WTC11 (cell line): ENCODE measurements around the gene HAO2. TPM values are rescaled to one million over a fixed set of nuclear protein-coding genes. Genes with fewer than 3 reads are reported as not detected.

ENCODE experiments used
- ATAC-seq: fragments of 200-7000 bp; cut with Tn5 transposase; 2 replicates; pipeline ENCODE4 v1.10.0; 2021; ENCODE audit warnings: mild to moderate bottlenecking, moderate library complexity
- CTCF ChIA-PET: fragments of 300-600 bp; sonication (Branson Sonifier 250); formaldehyde crosslinking; loops from one replicate; lab custom pipeline; 2021; ENCODE audit warnings: antibody characterized with exemption; lab: Charles Lee
- POLR2A ChIA-PET: fragments of 350-600 bp; sonication (Branson Sonifier 250); formaldehyde crosslinking; loops from one replicate; lab custom pipeline; 2021; ENCODE audit warnings: antibody characterized with exemption; lab: Charles Lee
- DNase-seq: peaks from one replicate; pipeline ENCODE4 v3.0.0; 2021; ENCODE audit warnings: low spot score
- H3K27ac Mint-ChIP-seq: 2 replicates; pipeline ENCODE4 v1.8.0; 2021; ENCODE audit warnings: mixed read lengths
- H3K27me3 Mint-ChIP-seq: 2 replicates; pipeline ENCODE4 v1.8.0; 2021; ENCODE audit warnings: low read depth, mild to moderate bottlenecking, moderate library complexity, mixed read lengths
- H3K36me3 Mint-ChIP-seq: 2 replicates; pipeline ENCODE4 v1.8.0; 2021; ENCODE audit warnings: mixed read lengths
- H3K4me1 Mint-ChIP-seq: 2 replicates; pipeline ENCODE4 v1.8.0; 2022; ENCODE audit warnings: mixed read lengths
- H3K4me3 Mint-ChIP-seq: 2 replicates; pipeline ENCODE4 v1.8.0; 2021; ENCODE audit warnings: mild to moderate bottlenecking, moderate library complexity, mixed read lengths
- H3K9me3 Mint-ChIP-seq: 2 replicates; pipeline ENCODE4 v1.8.0; 2021; ENCODE audit warnings: mixed read lengths
- CREM ChIP-seq: sonication (generic); formaldehyde crosslinking; IDR thresholded peaks from 2 replicates; pipeline ENCODE4 v1.8.1; 2022; ENCODE audit warnings: mild to moderate bottlenecking, missing genetic modification reagents, moderate library complexity
- FOXJ3 ChIP-seq: sonication (generic); formaldehyde crosslinking; IDR thresholded peaks from 2 replicates; pipeline ENCODE4 v1.9.0; 2021; ENCODE audit warnings: missing genetic modification reagents, mild to moderate bottlenecking, borderline replicate concordance
- JAZF1 ChIP-seq: fragments of 250-450 bp; sonication (Bioruptor Pico); IDR thresholded peaks from 2 replicates; pipeline ENCODE4 v1.9.0; 2021; ENCODE audit warnings: moderate library complexity, mild to moderate bottlenecking, inconsistent platforms
- JUN ChIP-seq: sonication (generic); formaldehyde crosslinking; IDR thresholded peaks from 2 replicates; pipeline ENCODE4 v1.8.0; 2023; ENCODE audit warnings: mild to moderate bottlenecking, missing genetic modification reagents
- MYBL2 ChIP-seq: sonication (generic); formaldehyde crosslinking; IDR thresholded peaks from 2 replicates; pipeline ENCODE4 v1.8.1; 2023; ENCODE audit warnings: mild to moderate bottlenecking, moderate library complexity, missing genetic modification reagents
- OVOL2 ChIP-seq: fragments of 250-450 bp; sonication (Bioruptor Pico); IDR thresholded peaks from 2 replicates; pipeline ENCODE4 v1.9.0; 2021; ENCODE audit warnings: mild to moderate bottlenecking, borderline replicate concordance
- RORB ChIP-seq: fragments of 250-450 bp; sonication (Bioruptor Pico); IDR thresholded peaks from 2 replicates; pipeline ENCODE4 v1.9.0; 2021; ENCODE audit warnings: mild to moderate bottlenecking
- SP1 ChIP-seq: sonication (generic); formaldehyde crosslinking; conservative IDR thresholded peaks from 2 replicates; pipeline ENCODE4 v1.8.1; 2022; ENCODE audit warnings: missing genetic modification reagents
- ZNF671 ChIP-seq: fragments of 250-450 bp; sonication (Bioruptor Pico); IDR thresholded peaks from 2 replicates; pipeline ENCODE4 v1.8.0; 2021; ENCODE audit warnings: mild to moderate bottlenecking
- total RNA-seq: library from RNA; stranded (reverse); gene quantifications from 3 replicates; pipeline ENCODE4 v1.2.3, GENCODE V29; 2021
- TF ChIP-seq, protein P1 (sequence below): sonication (generic); formaldehyde crosslinking; IDR thresholded peaks from 2 replicates; pipeline ENCODE4 v1.8.0; 2023; ENCODE audit warnings: missing genetic modification reagents, mild to moderate bottlenecking, borderline replicate concordance
- TF ChIP-seq, protein P2 (sequence below): fragments of 250-450 bp; sonication (Bioruptor Pico); IDR thresholded peaks from 2 replicates; pipeline ENCODE4 v1.9.0; 2021; ENCODE audit warnings: mild to moderate bottlenecking
- TF ChIP-seq, protein P3 (sequence below): sonication (generic); formaldehyde crosslinking; IDR thresholded peaks from 2 replicates; pipeline ENCODE4 v1.8.1; 2023; ENCODE audit warnings: mild to moderate bottlenecking, missing genetic modification reagents
- TF ChIP-seq, protein P4 (sequence below): sonication (generic); formaldehyde crosslinking; IDR thresholded peaks from 2 replicates; pipeline ENCODE4 v1.8.1; 2023; ENCODE audit warnings: mild to moderate bottlenecking, missing genetic modification reagents, moderate library complexity
- TF ChIP-seq, protein P5 (sequence below): sonication (generic); formaldehyde crosslinking; IDR thresholded peaks from 2 replicates; pipeline ENCODE4 v1.8.0; 2023; ENCODE audit warnings: mild to moderate bottlenecking, missing genetic modification reagents
- TF ChIP-seq, protein P6 (sequence below): sonication (generic); formaldehyde crosslinking; IDR thresholded peaks from 2 replicates; pipeline ENCODE4 v1.8.1; 2022; ENCODE audit warnings: mild to moderate bottlenecking, missing genetic modification reagents, moderate library complexity, borderline replicate concordance
- TF ChIP-seq, protein P7 (sequence below): sonication (generic); formaldehyde crosslinking; IDR thresholded peaks from 2 replicates; pipeline ENCODE4 v1.8.1; 2022; ENCODE audit warnings: low read depth, mild to moderate bottlenecking, moderate library complexity, missing genetic modification reagents, borderline replicate concordance
- TF ChIP-seq, protein P8 (sequence below): fragments of 250-450 bp; sonication (Bioruptor Pico); conservative IDR thresholded peaks from 2 replicates; pipeline ENCODE4 v1.9.0; 2021; ENCODE audit warnings: mild to moderate bottlenecking

HAO2 gene
- total RNA-seq, 1 experiment from 2014 or later, result 1.0 TPM

DNA sequence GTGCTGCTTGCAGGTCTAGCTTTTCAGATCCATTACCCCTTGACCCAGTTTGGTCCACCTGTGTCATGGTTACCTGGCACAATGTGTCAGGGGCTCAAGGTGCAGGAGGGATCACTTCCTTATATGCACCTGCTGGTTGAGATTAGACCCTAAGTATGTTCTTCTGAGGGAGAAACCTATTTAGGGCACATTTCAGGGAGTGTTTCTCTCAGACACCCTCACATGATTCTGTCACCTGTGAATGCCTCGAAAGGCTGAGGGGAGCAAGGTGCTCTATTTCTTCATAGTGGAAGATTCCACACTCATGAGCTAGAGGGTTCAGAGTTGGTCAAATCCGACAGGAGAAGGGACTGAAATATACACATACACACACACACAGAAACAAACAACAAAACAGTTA, 61.9 kb downstream of the HAO2 start:
- ChIA-PET POLR2A (no interaction called here), CTCF (interaction anchor here (1.1 to 2.1 kb wide), 3 partner anchors 10 to 58 kb away, joined by 3 to 7 read pairs (median 4); no protein-coding TSS in a partner anchor)
- DNase-seq (no peak), ATAC-seq (no peak)
- peaks cover 13% of the 10 kb centered on the region for H3K4me1 Mint-ChIP-seq
- no peaks in the 10 kb centered on the region for H3K36me3 Mint-ChIP-seq
- no peaks in the 10 kb centered on the region for H3K9me3 Mint-ChIP-seq
- H3K27me3 Mint-ChIP-seq, result no peaks in the 10 kb centered on the region
- H3K27ac Mint-ChIP-seq, result no peak overlapping the region
- TF ChIP-seq SP1, result no peak
- no peak for TF ChIP-seq JUN (CRISPR knock-in tag)
- TF ChIP-seq ZNF671 (CRISPR knock-in tag), result no peak
- H3K4me3 Mint-ChIP-seq, result no peak overlapping the region

DNA sequence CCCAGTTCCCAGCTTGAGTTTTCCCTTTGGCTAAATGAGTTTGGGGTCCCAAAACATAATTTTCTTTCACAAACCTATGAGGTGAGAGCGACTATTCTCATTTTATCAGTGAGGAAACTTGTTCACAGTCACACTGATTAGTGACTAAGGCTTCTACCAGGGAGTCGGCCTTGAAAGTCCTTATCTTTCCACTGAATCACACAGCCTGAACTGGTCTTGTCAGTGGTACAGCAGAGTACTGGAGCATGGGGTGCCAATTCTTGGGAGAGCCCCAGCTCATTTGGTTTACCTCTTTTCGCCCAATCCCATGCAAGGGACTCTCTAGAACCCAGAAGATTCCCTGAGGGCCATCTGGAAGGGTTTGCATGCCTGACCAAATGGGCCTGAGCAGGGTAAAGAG, 63.3 kb downstream of the HAO2 start:
- no peak for ATAC-seq

More for the DNA sequence above, 63.3 kb downstream of the HAO2 start:
- Mint-ChIP-seq H3K4me3 (no peak overlapping the region), H3K36me3 (no peaks in the 10 kb centered on the region), H3K4me1 (peaks cover 13% of the 10 kb centered on the region), H3K27ac (no peak overlapping the region), H3K27me3 (no peaks in the 10 kb centered on the region), H3K9me3 (no peaks in the 10 kb centered on the region)
- DNase-seq, result no peak
- TF ChIP-seq, protein P1, sequence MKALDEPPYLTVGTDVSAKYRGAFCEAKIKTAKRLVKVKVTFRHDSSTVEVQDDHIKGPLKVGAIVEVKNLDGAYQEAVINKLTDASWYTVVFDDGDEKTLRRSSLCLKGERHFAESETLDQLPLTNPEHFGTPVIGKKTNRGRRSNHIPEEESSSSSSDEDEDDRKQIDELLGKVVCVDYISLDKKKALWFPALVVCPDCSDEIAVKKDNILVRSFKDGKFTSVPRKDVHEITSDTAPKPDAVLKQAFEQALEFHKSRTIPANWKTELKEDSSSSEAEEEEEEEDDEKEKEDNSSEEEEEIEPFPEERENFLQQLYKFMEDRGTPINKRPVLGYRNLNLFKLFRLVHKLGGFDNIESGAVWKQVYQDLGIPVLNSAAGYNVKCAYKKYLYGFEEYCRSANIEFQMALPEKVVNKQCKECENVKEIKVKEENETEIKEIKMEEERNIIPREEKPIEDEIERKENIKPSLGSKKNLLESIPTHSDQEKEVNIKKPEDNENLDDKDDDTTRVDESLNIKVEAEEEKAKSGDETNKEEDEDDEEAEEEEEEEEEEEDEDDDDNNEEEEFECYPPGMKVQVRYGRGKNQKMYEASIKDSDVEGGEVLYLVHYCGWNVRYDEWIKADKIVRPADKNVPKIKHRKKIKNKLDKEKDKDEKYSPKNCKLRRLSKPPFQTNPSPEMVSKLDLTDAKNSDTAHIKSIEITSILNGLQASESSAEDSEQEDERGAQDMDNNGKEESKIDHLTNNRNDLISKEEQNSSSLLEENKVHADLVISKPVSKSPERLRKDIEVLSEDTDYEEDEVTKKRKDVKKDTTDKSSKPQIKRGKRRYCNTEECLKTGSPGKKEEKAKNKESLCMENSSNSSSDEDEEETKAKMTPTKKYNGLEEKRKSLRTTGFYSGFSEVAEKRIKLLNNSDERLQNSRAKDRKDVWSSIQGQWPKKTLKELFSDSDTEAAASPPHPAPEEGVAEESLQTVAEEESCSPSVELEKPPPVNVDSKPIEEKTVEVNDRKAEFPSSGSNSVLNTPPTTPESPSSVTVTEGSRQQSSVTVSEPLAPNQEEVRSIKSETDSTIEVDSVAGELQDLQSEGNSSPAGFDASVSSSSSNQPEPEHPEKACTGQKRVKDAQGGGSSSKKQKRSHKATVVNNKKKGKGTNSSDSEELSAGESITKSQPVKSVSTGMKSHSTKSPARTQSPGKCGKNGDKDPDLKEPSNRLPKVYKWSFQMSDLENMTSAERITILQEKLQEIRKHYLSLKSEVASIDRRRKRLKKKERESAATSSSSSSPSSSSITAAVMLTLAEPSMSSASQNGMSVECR (CRISPR knock-in tag), result no peak
- TF ChIP-seq, protein P2, sequence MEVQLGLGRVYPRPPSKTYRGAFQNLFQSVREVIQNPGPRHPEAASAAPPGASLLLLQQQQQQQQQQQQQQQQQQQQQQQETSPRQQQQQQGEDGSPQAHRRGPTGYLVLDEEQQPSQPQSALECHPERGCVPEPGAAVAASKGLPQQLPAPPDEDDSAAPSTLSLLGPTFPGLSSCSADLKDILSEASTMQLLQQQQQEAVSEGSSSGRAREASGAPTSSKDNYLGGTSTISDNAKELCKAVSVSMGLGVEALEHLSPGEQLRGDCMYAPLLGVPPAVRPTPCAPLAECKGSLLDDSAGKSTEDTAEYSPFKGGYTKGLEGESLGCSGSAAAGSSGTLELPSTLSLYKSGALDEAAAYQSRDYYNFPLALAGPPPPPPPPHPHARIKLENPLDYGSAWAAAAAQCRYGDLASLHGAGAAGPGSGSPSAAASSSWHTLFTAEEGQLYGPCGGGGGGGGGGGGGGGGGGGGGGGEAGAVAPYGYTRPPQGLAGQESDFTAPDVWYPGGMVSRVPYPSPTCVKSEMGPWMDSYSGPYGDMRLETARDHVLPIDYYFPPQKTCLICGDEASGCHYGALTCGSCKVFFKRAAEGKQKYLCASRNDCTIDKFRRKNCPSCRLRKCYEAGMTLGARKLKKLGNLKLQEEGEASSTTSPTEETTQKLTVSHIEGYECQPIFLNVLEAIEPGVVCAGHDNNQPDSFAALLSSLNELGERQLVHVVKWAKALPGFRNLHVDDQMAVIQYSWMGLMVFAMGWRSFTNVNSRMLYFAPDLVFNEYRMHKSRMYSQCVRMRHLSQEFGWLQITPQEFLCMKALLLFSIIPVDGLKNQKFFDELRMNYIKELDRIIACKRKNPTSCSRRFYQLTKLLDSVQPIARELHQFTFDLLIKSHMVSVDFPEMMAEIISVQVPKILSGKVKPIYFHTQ (CRISPR knock-in tag), result no peak
- TF ChIP-seq, protein P3, sequence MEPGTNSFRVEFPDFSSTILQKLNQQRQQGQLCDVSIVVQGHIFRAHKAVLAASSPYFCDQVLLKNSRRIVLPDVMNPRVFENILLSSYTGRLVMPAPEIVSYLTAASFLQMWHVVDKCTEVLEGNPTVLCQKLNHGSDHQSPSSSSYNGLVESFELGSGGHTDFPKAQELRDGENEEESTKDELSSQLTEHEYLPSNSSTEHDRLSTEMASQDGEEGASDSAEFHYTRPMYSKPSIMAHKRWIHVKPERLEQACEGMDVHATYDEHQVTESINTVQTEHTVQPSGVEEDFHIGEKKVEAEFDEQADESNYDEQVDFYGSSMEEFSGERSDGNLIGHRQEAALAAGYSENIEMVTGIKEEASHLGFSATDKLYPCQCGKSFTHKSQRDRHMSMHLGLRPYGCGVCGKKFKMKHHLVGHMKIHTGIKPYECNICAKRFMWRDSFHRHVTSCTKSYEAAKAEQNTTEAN (CRISPR knock-in tag), result no peak
- TF ChIP-seq, protein P4, sequence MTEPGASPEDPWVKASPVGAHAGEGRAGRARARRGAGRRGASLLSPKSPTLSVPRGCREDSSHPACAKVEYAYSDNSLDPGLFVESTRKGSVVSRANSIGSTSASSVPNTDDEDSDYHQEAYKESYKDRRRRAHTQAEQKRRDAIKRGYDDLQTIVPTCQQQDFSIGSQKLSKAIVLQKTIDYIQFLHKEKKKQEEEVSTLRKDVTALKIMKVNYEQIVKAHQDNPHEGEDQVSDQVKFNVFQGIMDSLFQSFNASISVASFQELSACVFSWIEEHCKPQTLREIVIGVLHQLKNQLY (CRISPR knock-in tag), result no peak
- TF ChIP-seq, protein P5, sequence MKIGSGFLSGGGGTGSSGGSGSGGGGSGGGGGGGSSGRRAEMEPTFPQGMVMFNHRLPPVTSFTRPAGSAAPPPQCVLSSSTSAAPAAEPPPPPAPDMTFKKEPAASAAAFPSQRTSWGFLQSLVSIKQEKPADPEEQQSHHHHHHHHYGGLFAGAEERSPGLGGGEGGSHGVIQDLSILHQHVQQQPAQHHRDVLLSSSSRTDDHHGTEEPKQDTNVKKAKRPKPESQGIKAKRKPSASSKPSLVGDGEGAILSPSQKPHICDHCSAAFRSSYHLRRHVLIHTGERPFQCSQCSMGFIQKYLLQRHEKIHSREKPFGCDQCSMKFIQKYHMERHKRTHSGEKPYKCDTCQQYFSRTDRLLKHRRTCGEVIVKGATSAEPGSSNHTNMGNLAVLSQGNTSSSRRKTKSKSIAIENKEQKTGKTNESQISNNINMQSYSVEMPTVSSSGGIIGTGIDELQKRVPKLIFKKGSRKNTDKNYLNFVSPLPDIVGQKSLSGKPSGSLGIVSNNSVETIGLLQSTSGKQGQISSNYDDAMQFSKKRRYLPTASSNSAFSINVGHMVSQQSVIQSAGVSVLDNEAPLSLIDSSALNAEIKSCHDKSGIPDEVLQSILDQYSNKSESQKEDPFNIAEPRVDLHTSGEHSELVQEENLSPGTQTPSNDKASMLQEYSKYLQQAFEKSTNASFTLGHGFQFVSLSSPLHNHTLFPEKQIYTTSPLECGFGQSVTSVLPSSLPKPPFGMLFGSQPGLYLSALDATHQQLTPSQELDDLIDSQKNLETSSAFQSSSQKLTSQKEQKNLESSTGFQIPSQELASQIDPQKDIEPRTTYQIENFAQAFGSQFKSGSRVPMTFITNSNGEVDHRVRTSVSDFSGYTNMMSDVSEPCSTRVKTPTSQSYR (CRISPR knock-in tag), result no peak
- TF ChIP-seq FOXJ3 (CRISPR knock-in tag) (no peak), OVOL2 (no peak), CREM (CRISPR knock-in tag) (no peak), JAZF1 (CRISPR knock-in tag) (no peak), MYBL2 (no peak), RORB (CRISPR knock-in tag) (no peak)
- TF ChIP-seq, protein P6, sequence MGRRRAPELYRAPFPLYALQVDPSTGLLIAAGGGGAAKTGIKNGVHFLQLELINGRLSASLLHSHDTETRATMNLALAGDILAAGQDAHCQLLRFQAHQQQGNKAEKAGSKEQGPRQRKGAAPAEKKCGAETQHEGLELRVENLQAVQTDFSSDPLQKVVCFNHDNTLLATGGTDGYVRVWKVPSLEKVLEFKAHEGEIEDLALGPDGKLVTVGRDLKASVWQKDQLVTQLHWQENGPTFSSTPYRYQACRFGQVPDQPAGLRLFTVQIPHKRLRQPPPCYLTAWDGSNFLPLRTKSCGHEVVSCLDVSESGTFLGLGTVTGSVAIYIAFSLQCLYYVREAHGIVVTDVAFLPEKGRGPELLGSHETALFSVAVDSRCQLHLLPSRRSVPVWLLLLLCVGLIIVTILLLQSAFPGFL (CRISPR knock-in tag), result no peak
- TF ChIP-seq, protein P7, sequence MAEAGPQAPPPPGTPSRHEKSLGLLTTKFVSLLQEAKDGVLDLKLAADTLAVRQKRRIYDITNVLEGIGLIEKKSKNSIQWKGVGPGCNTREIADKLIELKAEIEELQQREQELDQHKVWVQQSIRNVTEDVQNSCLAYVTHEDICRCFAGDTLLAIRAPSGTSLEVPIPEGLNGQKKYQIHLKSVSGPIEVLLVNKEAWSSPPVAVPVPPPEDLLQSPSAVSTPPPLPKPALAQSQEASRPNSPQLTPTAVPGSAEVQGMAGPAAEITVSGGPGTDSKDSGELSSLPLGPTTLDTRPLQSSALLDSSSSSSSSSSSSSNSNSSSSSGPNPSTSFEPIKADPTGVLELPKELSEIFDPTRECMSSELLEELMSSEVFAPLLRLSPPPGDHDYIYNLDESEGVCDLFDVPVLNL (CRISPR knock-in tag), result no peak
- TF ChIP-seq, protein P8, sequence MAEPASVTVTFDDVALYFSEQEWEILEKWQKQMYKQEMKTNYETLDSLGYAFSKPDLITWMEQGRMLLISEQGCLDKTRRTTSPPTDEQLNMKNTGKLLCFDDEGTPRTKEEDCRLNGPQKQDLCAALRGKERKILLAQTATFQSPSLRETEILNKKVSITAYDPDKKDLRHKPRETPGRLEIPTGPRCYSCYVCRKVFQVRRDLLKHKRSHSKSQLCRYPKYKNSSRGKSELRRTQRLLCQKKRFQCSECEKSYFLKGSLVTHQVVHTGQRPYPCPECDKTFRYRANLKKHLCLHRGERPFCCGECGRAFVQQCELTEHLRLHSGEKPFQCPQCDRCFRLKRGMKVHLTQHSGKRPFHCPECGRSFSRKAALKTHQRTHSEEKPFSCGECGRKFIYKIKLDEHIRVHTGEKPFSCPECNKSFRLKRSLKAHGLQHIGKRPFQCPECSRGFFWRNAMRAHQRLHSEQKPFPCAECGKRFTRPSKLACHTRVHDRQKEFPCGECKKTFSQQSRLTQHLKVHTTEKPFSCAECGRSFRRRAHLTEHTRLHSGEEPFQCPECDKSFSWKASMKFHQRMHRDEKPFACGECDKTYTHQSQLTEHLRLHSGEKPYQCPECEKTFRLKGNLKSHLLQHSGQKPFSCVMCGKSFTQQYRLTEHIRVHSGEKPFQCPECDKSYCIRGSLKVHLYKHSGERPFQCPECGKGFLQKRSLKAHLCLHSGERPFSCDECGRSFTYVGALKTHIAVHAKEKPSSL (CRISPR knock-in tag), result no peak
- POLR2A ChIA-PET, result no interaction called here
- CTCF ChIA-PET, result no interaction called here
